ENCODE data around the gene CALHM3. TPM values are rescaled to one million over a fixed set of nuclear protein-coding genes. Genes with fewer than 3 reads are reported as not detected.

CALHM3 gene
- total and polyA plus RNA-seq, 2 of the 13 experiments (the other 11 are each of a cell fraction or from before 2014, with no cell fraction given) = not detected

GRCh38 chr10:103456074-103456660 lies 22.9 kb downstream of the CALHM3 start:
- Histone ChIP-seq H3K9me3 (ENCODE audit: low read length) (no peaks in the 10 kb centered on the region), H2AFZ (ENCODE audit: low read length) (no peak overlapping the region), H4K20me1 (ENCODE audit: insufficient read depth, low read length) (no peaks in the 10 kb centered on the region), H3K79me2 (ENCODE audit: insufficient read depth, low read length) (no peaks in the 10 kb centered on the region), H3K4me2 (ENCODE audit: low read depth, low read length) (no peak overlapping the region), H3K27me3 (ENCODE audit: control insufficient read depth in 1 of 2, insufficient read depth in 2 of 2, low read length in 2 of 2) (peaks cover 3 to 35% of the 10 kb centered on the region in 2 experiments), H3K27ac (ENCODE audit: extremely low read length, insufficient read depth, low read length) (no peak overlapping the region), H3K9ac (ENCODE audit: insufficient read depth, low read depth, low read length) (no peak overlapping the region), H3K4me3 (replicated peaks in 1 of 3; ENCODE audit: insufficient read depth in 1 of 3, low read depth in 2 of 3, low read length in 3 of 3) (no peak overlapping the region), H3K36me3 (replicated peaks in 1 of 2; ENCODE audit: control insufficient read depth in 1 of 2, insufficient read depth in 2 of 2, low read length in 2 of 2) (no peaks in the 10 kb centered on the region), H3K4me1 (ENCODE audit: insufficient read depth, low read length) (peaks cover 30% of the 10 kb centered on the region)
- no peak for TF ChIP-seq CEBPZ (IDR thresholded peaks at IDR 0.05; ENCODE audit: low read length)
- TF ChIP-seq ZNF652 (CRISPR knock-in tag; IDR thresholded peaks at IDR 0.05; ENCODE audit: borderline replicate concordance, low read depth) = no peak
- no peak for TF ChIP-seq JUN (CRISPR knock-in tag; IDR thresholded peaks at IDR 0.05)
- no peak for TF ChIP-seq E2F1 (CRISPR knock-in tag; IDR thresholded peaks at IDR 0.05)
- TF ChIP-seq KAT8 (CRISPR knock-in tag; IDR thresholded peaks at IDR 0.05) = no peak
- no peak for TF ChIP-seq ZNF703 (CRISPR knock-in tag; IDR thresholded peaks at IDR 0.05; ENCODE audit: borderline replicate concordance)
- TF ChIP-seq RFX5 (IDR thresholded peaks at IDR 0.05; ENCODE audit: low read depth, low read length) = no peak
- TF ChIP-seq ZHX1 (CRISPR knock-in tag; IDR thresholded peaks at IDR 0.05; ENCODE audit: low read depth) = no peak
- ChIA-PET POLR2A (no interaction called here), CTCF (ENCODE audit: low intra/inter-chr PET ratio, low total read pairs) (no interaction called here)
- FAIRE-seq (no peak), DNase-seq (ENCODE audit: low spot score) (no peak), ATAC-seq (no peak)
- intact Hi-C loops (cut with micrococcal nuclease; ENCODE audit: unreplicated experiment) = no loop called here
- 35% methylated on average over 6 of the region's 9 CpGs for WGBS (ENCODE audit: low lambda C conversion rate)
- BruUV-seq (replicated peaks) = no TSS peak
- in situ Hi-C loops (cut with HindIII; ENCODE audit: extremely low pct_ligation_motif_present, low pct_unique_long_range_greater_than_20kb) = no loop called here
